Colon (tissue), 2 donors: Measurements from ENCODE around the gene FAM53A.
"Not testable (repeated sequence)": the region's sequence is repeated elsewhere in the genome, so short reads cannot be mapped to it uniquely, and the experiment has no call there.

Experiments used
- FAIRE-seq: peaks from 2 replicates; lab custom pipeline; 2012; peaks lifted over from hg19 to GRCh38; lab: Jason Lieb, UNC
- donor health status: control.
- donor health status: control.

Gene FAM53A

DNA sequence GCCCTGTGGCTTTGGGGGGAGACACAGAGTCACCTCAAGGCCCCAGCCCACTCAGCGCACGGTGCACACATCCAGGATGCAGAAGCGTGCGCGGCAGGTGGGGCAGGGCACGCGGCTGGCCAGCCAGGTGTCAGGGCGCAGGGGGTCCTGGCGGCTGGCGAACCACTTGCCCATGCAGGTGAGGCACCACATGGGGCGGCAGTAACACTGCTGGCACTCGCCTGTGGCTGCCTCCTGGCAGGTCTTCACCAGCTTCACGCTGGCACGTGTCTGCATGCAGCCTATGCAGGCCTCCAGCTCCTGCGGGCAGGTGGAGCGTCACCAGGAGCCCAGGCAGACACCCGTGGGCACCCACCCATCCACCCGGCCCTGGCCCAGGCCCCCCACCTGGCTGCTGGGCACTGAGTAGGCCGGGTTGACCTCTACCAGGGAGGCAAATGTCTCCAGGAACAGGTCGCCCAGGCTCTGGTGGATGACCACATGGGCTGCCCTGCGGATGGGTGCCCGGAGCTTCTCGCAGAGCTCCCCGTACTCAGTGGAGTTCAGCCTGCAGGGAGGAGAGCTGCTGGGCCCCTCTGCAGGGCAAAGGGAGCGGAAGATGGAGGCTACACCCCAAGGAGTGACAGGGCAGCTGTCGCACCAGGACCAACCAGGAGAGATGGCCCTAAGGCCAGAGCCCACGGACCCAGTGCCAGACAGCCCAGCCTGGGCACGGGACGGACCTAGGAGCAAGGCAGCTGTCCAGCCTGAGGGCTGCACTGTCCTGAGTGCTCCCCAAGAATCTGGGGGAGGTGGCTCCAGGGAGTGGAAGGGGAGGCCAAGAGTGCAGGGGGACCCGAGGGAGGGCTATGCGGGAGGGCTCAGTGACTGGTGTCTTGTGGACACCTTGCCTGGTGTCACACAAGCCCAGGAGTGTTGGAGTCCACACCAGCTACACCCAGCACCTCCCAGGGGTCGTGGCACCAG, 33.3 kb upstream of the FAM53A start:
- no peak for FAIRE-seq

DNA sequence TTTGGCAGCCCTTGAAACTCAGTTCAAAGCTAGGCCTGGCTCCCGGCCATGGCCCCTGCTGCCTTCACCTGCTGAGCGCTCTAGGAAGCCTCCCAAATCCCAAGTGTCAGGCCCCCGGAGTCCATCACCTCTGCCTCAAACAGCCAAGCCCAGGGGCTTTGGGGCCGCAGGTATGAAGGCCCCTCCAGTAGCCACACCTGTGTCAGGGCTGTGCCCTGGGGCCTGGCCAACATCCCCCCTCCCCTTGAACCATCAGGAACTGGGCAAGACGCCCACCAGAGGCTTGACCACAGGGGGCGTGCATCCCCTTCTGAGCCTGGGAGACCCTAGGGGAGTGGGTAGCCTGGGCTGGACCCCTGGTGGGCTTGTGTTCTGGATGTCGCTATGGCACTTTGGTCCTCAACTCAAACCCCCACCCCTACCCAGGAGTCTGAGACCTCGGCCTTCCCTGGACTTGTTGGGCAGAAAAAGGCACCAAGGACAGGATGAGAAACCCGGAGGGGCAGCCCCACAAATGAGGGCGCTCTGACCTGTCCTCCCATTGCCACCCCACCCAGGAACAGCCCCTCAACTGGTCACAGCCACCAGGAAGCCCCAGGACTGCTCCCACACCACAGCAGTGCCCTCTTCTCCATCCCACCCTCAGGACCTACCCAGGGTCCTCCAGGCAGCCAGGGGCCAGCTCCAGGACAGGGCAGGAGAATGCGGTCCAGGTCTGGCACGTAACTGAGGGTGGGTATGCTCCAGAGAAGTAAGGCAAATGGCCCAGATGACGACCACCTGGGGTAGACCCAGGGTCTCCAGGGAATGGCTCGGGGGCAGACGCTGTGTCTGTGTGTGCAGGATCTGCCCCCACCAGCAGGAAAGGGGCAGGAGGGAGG, 32.2 kb upstream of the FAM53A start:
- no peak for FAIRE-seq

GRCh38 chr4:1715002-1715758, 31.1 kb upstream of the FAM53A start:
- no peak for FAIRE-seq

DNA sequence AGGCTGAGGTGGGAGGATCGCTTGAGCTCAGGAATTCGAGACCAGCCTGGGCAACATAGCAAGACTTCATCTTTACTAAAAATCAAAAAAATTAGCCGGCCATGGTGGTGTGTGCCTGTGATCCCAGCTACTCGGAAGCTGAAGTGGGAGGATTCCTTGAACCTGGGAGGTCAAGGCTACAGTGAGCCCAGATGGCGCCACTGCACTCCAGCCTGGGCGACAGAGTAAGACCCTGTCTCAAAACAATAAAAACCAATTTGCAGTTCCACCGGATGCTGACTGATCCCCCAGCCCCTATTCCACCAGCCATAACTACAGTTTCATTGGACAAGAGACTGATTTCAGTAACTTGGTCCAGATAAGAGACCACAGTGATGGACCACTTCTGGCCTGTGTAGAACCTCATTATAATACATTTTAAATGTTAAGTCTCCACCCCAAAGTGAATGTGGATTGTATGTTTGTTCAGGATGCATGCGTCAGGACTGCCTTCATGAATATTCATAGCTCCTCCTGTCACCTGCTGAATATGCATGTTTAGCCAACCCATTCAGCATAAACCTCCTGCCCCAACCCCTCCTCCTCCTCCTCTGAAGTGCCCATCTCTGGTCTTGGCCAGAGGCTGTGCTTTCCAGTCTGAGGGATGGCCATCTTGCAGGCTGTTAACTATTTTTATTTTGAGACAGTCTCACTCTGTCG, 30.3 kb upstream of the FAM53A start:
- no peak for FAIRE-seq

DNA sequence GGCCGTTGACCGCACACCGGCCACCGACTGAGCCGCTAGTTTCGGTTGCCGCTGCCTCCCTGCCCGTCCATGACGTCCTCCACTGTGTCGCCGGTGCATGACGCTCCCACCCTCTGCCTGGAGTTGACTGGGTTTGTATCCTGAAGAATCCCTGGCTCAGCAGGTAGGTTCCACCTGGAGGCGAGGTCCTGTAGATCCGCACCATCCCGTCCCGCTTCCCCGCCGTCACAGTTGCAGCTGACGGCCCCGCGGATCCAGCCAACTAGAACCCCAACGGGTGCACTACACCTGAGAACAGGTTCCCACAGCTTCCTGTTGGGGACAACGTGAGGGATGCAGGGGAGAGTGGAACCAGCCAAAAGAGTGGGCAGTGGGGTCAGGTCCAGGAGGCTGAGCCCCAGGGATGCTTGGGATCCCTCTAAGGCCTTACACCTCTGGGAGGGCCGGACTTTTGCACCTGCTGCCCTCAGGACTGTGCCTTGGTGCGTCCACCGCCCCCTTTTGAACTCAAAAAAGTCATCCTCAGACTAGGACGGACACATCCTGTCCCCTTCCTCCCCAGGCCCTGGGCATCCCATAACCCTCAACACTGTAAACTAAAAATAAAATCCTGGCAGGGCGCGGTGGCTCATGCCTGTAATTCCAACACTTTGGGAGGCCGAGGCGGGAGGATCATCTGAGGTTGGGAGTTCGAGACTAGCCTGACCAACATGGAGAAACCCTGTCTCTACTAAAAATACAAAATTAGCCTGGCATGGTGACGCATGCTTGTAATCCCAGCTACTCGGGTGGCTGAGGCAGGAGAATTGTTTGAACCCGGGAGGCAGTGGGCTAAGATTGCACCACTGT, 29.1 kb upstream of the FAM53A start:
- no peak for FAIRE-seq

DNA sequence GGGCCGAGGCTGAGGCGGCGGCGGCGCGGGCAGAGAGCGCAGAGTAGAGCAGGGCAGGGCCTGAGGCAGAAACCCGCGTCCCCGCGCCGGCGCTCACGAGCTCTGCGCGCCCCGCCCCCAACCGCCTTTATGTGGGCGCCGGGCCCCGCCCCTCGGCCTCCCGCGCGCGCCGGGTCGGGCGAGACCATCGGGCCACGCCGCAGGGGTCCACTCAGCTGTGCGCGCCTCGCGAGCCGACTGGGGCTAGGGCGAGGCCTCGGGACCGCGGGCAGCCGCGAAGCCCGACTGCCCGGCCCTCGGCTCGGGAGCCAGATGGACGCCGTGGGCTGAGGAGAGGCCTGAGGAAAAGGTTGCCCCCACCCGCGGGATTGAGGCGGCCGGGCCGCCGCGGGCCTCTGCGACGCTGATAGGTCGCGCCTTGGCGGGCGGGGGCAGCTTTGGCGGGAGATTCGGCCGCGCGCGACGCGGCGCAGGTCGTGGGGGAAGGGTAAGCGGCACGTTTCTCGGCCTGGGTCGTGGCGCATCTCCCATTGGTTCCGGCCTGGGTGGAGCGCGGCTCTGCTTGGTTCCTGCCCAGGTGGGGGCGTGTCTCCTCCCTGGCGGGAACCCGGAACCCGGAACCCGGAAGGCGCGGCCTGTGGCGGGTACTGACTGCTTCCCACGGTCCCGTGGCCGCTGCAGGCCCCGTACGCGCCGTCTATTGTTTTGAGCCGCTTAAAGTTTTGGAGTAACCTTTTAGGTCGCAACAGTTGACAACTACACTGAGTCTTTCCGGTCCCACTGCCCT, 28.3 kb upstream of the FAM53A start, which contains the start of gene SLBP:
SLBP (minus strand) TSS at position 104 of the 787 bp plus-strand sequence. CDS start 131 bp downstream, outside the sequence.
- no peak for FAIRE-seq

DNA sequence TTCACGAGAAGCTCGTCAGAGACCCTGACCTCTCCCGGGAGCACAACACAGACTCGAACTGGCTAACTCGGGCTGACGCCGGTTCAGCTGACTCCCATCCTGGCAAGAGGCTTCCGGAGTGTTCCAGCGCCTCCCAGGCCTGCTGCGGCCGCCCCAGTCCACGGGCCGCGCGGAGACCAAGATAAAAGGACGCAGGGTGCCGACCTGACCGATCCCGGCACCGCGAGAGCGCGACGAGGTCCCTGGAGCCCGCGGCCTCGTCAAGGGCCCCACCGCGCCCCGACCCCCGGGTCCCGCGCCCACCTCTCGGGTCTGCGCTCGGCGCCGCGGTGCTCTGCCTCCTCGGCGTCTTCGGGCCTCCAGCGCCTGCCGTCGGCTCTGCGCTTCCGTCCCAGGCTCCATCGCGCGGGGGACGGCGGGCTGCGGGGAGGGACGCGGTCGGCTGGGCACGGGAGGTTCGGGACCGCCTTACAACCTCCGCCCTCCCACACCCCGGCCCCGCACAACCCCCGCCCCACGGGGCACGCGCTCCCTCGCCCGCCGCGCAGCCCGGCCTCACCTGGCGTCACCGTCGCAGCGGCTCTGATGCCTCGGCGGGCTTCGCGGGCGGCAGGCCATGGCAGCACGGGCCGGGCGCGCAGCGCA, 27.6 kb upstream of the FAM53A start:
- no peak for FAIRE-seq

GRCh38 chr4:1711055-1711570, 27.0 kb upstream of the FAM53A start:
- no peak for FAIRE-seq

- no peak for FAIRE-seq
Observed at GRCh38 chr4:1708581-1708980, 24.5 kb upstream of the FAM53A start.

DNA sequence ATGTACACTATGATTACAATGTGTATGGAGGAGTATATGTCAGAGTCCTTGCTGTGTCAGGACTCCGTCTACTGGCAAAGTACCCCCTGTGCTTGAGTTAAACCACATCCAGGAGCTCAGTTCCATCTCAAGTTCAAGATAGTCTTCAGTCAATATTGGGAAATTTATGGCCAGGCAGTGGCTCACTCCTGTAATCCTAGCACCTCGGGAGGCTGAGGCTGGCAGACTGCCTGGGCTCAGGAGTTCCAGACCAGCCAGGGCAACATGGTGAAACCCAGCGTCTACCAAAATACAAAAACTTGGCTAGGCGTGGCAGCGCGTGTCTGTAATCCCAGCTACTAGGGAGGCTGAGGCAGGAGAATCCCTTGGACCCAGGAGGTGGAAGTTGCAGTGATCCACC, 22.2 kb upstream of the FAM53A start:
- FAIRE-seq: no peak

DNA sequence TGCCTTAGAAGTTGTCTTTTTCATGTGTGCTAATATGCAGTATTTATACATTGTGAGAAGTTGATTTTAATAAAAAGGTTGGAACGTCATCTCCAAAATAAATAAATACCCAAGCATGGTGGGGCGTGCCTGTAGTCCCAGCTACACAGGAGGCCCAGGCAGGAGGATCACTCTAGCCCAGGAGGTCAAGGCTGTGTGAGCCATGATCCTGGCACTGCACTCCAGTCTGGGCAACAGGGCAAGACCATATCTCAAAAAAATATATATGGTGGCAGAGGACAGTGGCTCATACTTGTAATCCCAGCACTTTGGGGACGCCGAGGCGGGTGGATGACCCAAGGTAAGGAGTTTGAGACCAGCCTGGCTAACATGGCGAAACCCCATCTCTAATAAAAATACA, 21.6 kb upstream of the FAM53A start:
- no peak for FAIRE-seq

- FAIRE-seq: no peak
Observed at GRCh38 chr4:1703867-1704266, 19.8 kb upstream of the FAM53A start.

DNA sequence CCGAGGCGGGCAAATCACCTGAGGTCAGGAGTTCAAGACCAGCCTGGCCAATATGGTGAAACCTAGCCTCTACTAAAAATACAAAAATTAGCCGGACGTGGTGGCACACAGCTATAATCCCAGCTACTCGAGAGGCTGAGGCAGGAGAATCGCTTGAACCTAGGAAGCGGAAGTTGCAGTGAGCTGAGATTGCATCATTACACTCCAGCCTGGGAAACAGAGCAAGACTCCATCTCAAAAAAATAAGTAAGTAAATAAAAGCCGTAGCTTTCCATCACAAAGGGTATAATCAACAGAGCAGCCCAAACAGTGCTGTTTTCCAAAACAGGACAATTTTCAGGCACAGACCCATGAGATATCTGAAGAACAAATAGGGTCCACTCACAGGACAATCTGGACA, 17.6 kb upstream of the FAM53A start:
- FAIRE-seq: not testable (repeated sequence)

DNA sequence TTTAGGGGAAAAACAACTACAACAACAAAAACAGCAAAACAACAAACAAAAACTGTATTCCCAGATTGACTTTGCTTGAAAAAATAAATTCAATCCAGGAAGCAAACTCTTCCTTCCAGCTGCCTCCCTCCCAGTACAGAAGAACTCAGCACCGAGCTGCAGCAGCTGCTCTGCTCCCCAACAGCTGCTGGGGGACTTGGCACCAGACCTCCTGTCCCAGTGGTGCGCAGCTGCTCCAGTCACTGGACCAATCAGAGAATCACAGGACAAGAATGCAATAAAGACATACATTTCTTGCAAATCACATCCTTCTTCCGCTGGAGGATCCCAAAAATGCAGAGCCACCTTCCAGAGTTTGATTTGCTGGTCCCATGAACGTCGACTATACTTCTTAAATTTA, 11.8 kb upstream of the FAM53A start:
- FAIRE-seq: no peak

- no peak for FAIRE-seq
Observed at GRCh38 chr4:1693131-1693896, 9.2 kb upstream of the FAM53A start.

- no peak for FAIRE-seq
Observed at GRCh38 chr4:1691737-1692373, 7.7 kb upstream of the FAM53A start.

DNA sequence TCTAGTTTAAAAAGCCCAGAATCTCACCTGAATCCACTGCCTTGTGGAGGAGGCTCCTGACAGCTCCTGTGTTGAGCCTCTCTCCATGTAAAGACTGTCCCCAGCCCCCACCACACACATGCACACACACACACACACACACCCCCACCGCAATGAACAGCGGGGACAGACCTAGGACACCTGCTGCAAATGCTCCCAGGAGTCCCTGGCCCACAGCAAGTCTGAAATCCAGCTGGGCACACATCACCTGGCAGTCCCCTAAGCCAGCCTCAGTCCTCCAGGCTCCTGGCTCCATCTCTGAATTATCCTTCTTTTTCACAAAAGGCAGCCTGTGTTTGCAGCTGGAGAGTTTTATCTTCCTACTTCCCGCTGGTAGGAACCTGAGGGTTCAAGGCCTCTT, 6.6 kb upstream of the FAM53A start:
- FAIRE-seq: no peak
